ENCODE data around the gene RTN4.
"Not testable (repeated sequence)": the region's sequence is repeated elsewhere in the genome, so short reads cannot be mapped to it uniquely, and the experiment has no call there.

The RTN4 gene

GRCh38 chr2:55050100-55050994 lies at the start of gene RTN4:
TSS of gene RTN4 (minus strand) at chr2:55050451. CDS start at chr2:55050300, 151 bp downstream.
- peak; percentile 98 to 99 for DNase-seq

GRCh38 chr2:55099493-55099877 lies 49.2 kb upstream of the RTN4 start:
- DNase-seq, result no peak

GRCh38 chr2:55097461-55098410 lies 47.5 kb upstream of the RTN4 start:
- DNase-seq, result no peak

- DNase-seq, result no peak
These were observed 46.8 kb upstream of the RTN4 start for GRCh38 chr2:55097082-55097460.

GRCh38 chr2:55096586-55096985 lies 46.3 kb upstream of the RTN4 start:
- DNase-seq, result no peak

GRCh38 chr2:55093381-55093780 lies 43.1 kb upstream of the RTN4 start:
- no peak for DNase-seq

- DNase-seq, result no peak
These were observed 42.2 kb upstream of the RTN4 start for GRCh38 chr2:55092439-55092838.

GRCh38 chr2:55091681-55092080 lies 41.4 kb upstream of the RTN4 start:
- not testable (repeated sequence) for DNase-seq

GRCh38 chr2:55090702-55091101 lies 40.5 kb upstream of the RTN4 start:
- peak; percentile 32 to 44 for DNase-seq

- no peak for DNase-seq
These were observed 39.5 kb upstream of the RTN4 start for GRCh38 chr2:55089726-55090125.

GRCh38 chr2:55088400-55088799 lies 38.1 kb upstream of the RTN4 start:
- no peak for DNase-seq

- no peak for DNase-seq
These were observed 37.7 kb upstream of the RTN4 start for GRCh38 chr2:55087936-55088335.

- no peak for DNase-seq
These were observed 37.2 kb upstream of the RTN4 start for GRCh38 chr2:55087501-55087900.

GRCh38 chr2:55085113-55086040 lies 35.1 kb upstream of the RTN4 start:
- DNase-seq, result no peak

GRCh38 chr2:55084641-55085040 lies 34.4 kb upstream of the RTN4 start:
- DNase-seq, result no peak

GRCh38 chr2:55080204-55080738 lies 30.0 kb upstream of the RTN4 start:
- DNase-seq, result no peak

GRCh38 chr2:55078956-55079355 lies 28.7 kb upstream of the RTN4 start:
- no peak for DNase-seq

- no peak for DNase-seq
These were observed 26.5 kb upstream of the RTN4 start for GRCh38 chr2:55076721-55077120.

GRCh38 chr2:55076019-55076418 lies 25.8 kb upstream of the RTN4 start:
- DNase-seq, result not testable (repeated sequence)

- no peak for DNase-seq
These were observed 23.0 kb upstream of the RTN4 start for GRCh38 chr2:55073000-55073983.
